Stomach (tissue), 4 donors: ENCODE results near the gene TSHZ2.

ENCODE experiments used
- CTCF ChIP-seq, 7 experiments: fragments of 450-650 bp in 4 of 7; fragments of 200-600 bp in 3 of 7; sonication (generic) in 3 of 7; IDR thresholded peaks; one replicate each; pipeline ENCODE4 v1.5.1; 2016 to 2019; ENCODE audit warnings: antibody characterized with exemption in 7 of 7, control low read depth in 2 of 7, mild to moderate bottlenecking in 1 of 7
- POLR2A ChIP-seq, 4 donors: fragments of 450-650 bp; IDR thresholded peaks; one replicate each; pipeline ENCODE4 v1.6.1; 2016; ENCODE audit warnings: antibody characterized with exemption in 4 of 4, control low read depth in 2 of 4, mild to moderate bottlenecking in 1 of 4, moderate library complexity in 1 of 4
- POLR2AphosphoS5 ChIP-seq, 3 donors: sonication (generic); formaldehyde crosslinking; IDR thresholded peaks; one replicate each; pipeline ENCODE4 v1.6.1; 2016; ENCODE audit warnings: antibody characterized with exemption in 3 of 3

DNA sequence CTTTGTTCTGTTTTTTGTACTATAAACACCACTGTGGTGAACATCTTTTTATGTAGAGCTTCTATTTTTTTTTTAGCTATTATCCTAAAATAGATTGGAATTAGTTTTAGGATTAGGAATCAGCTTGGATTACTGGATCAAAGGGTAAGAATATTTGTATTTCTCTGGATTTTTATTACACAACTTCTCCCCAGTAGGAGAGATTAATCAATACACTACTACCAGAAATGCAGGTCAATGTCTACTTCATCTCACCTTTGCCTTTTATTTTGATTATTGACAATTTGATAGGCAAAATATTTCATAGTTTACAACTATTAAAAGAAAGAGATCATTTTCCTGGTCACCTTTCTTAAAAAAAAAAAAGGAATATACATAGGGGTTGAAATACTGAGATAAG lies 191.9 kb downstream of the TSHZ2 start:
- TF ChIP-seq CTCF (IDR thresholded peaks at IDR 0.05) (no peak), POLR2A (IDR thresholded peaks at IDR 0.05) (no peak), POLR2AphosphoS5 (IDR thresholded peaks at IDR 0.05) (no peak)
